ENCODE results near the gene RGS21. TPM values are rescaled to one million over a fixed set of nuclear protein-coding genes. Genes with fewer than 3 reads are reported as not detected.

RGS21 gene, protein sequence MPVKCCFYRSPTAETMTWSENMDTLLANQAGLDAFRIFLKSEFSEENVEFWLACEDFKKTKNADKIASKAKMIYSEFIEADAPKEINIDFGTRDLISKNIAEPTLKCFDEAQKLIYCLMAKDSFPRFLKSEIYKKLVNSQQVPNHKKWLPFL
- not detected for total RNA-seq

- no peak for TF ChIP-seq CTCF (IDR thresholded peaks at IDR 0.05; ENCODE audit: low read depth)
These were observed at the start of gene RGS21 for GRCh38 chr1:192316942-192317450. RGS21 (plus strand) TSS chr1:192316992; CDS start chr1:192343037, 26,045 bp downstream.

DNA sequence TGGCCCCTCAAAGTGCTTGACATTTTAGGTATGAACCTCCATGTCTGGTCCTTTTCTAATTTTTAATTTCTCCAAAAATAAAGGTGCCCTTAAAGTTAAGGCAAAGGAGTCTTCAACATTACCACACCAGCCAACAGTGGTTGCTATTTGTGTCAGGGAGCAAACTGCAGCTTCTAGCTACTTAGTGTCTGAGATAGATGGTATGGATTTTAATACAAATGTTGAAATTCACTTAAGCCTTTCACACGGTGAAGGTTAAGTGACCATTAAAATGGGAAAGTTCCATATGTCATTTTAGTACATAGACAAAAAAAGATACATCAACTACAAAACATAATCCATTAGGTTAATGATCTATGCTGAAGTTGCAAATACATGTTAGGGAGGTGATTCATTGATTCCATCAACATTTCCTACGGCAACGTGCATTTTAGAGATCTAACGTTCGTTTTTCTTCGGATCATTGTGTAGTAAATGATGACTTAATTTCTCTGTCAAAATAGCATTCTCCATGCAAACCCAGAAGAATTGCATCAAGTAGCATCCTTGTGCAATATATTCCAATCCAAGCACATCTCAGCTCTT lies 48.2 kb upstream of the RGS21 start:
- no peak for TF ChIP-seq CTCF (IDR thresholded peaks at IDR 0.05; ENCODE audit: low read depth)

GRCh38 chr1:192270398-192270797 lies 46.4 kb upstream of the RGS21 start:
- no peak for TF ChIP-seq CTCF (IDR thresholded peaks at IDR 0.05; ENCODE audit: low read depth)

GRCh38 chr1:192272732-192273131 lies 44.1 kb upstream of the RGS21 start:
- TF ChIP-seq CTCF (IDR thresholded peaks at IDR 0.05; ENCODE audit: low read depth) = no peak

DNA sequence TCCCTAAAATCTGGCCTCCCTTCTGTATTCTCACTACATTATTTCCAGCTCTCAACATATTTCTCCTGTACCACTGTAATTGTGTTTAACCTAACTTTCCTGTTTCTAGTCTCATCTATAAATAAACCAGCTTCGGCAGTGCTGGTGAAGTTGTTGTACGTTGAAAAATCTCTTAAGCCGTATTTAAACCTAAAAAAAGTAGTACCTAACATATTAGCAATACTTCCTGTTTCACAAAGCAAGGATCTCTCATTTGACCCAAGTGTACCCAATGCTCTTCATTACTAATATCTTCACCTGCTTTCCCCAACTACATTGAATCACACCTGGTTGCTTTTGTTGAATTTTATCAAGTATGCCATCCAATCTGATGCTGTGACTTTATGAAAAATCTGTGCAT lies 42.2 kb upstream of the RGS21 start:
- TF ChIP-seq CTCF (IDR thresholded peaks at IDR 0.05; ENCODE audit: low read depth) = no peak

DNA sequence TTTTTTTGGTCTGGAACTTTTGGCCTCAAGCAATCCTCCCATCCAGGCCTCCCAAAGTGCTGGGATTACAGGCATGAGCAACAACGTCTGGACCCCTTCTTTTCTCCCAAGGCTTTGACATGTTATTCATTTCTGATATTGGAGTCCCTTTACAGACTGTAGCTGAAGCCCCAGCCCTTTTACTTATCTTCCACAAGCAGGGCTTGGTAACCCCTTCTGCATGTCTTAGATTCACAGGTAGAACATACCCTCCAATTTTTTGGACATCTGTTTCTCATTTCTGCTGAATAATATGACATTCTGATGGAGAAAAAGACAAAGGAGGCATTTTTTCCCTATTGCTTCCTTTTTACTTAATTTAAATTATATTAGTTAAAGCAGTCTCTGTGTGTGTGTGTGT lies 39.2 kb upstream of the RGS21 start:
- TF ChIP-seq CTCF (IDR thresholded peaks at IDR 0.05; ENCODE audit: low read depth) = no peak

GRCh38 chr1:192284927-192285326 lies 31.9 kb upstream of the RGS21 start:
- TF ChIP-seq CTCF (IDR thresholded peaks at IDR 0.05; ENCODE audit: low read depth) = no peak

Data from subcutaneous adipose tissue (tissue), 4 donors.